Cortex of kidney (tissue), 1 donor: ENCODE measurements around the gene PDLIM3.
"Not testable (repeated sequence)": the region's sequence is repeated elsewhere in the genome, so short reads cannot be mapped to it uniquely, and the experiment has no call there.

Experiments used
- DNase-seq: peaks from one replicate; lab custom pipeline; 2025; lab: John Stamatoyannopoulos, UW

The PDLIM3 gene

GRCh38 chr4:185552254-185552653, 16.9 kb upstream of the PDLIM3 start:
- no peak for DNase-seq

GRCh38 chr4:185550933-185551332, 15.6 kb upstream of the PDLIM3 start:
- DNase-seq = no peak

- no peak for DNase-seq
Observed at GRCh38 chr4:185549095-185549639, 13.9 kb upstream of the PDLIM3 start.

- DNase-seq = no peak
Observed at GRCh38 chr4:185548587-185548986, 13.3 kb upstream of the PDLIM3 start.

- no peak for DNase-seq
Observed at GRCh38 chr4:185546335-185546734, 11.0 kb upstream of the PDLIM3 start.

- DNase-seq = no peak
Observed at GRCh38 chr4:185542626-185543315, 7.5 kb upstream of the PDLIM3 start.

GRCh38 chr4:185541251-185541727, 6.0 kb upstream of the PDLIM3 start:
- DNase-seq = no peak

GRCh38 chr4:185540487-185541120, 5.3 kb upstream of the PDLIM3 start:
- no peak for DNase-seq

GRCh38 chr4:185540040-185540439, 4.7 kb upstream of the PDLIM3 start:
- DNase-seq = no peak

- no peak for DNase-seq
Observed at GRCh38 chr4:185538806-185539205, 3.5 kb upstream of the PDLIM3 start.

GRCh38 chr4:185536411-185536709, 1.1 kb upstream of the PDLIM3 start:
- no peak for DNase-seq

GRCh38 chr4:185535612-185536410, 504 bp upstream of the PDLIM3 start:
- no peak for DNase-seq

- no peak for DNase-seq
Observed at GRCh38 chr4:185534511-185534865, 819 bp downstream of the PDLIM3 start.

GRCh38 chr4:185532795-185533324, 2.4 kb downstream of the PDLIM3 start:
- DNase-seq = no peak

- no peak for DNase-seq
Observed at GRCh38 chr4:185532293-185532692, 3.0 kb downstream of the PDLIM3 start.

GRCh38 chr4:185531654-185532053, 3.7 kb downstream of the PDLIM3 start:
- DNase-seq = not testable (repeated sequence)

GRCh38 chr4:185529413-185529812, 5.9 kb downstream of the PDLIM3 start:
- no peak for DNase-seq

- DNase-seq = no peak
Observed at GRCh38 chr4:185524888-185525863, 10.1 kb downstream of the PDLIM3 start.

GRCh38 chr4:185523862-185524261, 11.4 kb downstream of the PDLIM3 start:
- no peak for DNase-seq

GRCh38 chr4:185522451-185522850, 12.9 kb downstream of the PDLIM3 start:
- no peak for DNase-seq

- no peak for DNase-seq
Observed at GRCh38 chr4:185520119-185520518, 15.2 kb downstream of the PDLIM3 start.
